IPS-18c (cell line): ENCODE measurements around the gene BICD1.
"Not testable (repeated sequence)": the region's sequence is repeated elsewhere in the genome, so short reads cannot be mapped to it uniquely, and the experiment has no call there.

ENCODE experiments used
- H3K4me3 ChIP-seq: 2 replicates; pipeline ENCODE4 v1.7.0; 2013; ENCODE audit warnings: low read depth, mild to moderate bottlenecking, low read length, moderate library complexity; ENCODE audit not compliant: insufficient read depth
- H3K9me3 ChIP-seq: one replicate; pipeline ENCODE4 v1.6.1; 2013; ENCODE audit warnings: mild to moderate bottlenecking, low read length, moderate library complexity; ENCODE audit not compliant: control insufficient read depth, insufficient read depth

BICD1 gene

DNA sequence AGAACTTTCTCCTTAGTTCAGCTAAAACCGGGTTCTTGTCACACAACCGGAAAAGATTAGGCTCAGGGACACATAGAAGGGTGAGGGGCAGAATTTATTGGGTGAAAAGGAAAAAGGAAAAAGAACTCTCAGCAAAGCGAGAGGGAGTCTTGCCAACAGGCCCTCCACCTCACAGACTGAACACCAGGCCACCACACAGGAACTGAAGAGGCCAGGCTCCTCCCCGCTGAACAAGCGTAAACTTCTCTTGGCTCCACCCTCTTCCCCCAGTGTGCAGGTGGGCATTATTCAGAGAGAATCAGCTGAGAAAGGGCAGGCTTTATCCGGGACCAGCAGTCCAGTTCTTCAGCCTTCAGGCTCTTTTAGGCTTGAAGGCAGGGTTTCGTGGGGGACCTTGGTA lies 167.1 kb downstream of the BICD1 start:
- no peak overlapping the region for H3K4me3 ChIP-seq
- no peaks in the 10 kb centered on the region for H3K9me3 ChIP-seq

DNA sequence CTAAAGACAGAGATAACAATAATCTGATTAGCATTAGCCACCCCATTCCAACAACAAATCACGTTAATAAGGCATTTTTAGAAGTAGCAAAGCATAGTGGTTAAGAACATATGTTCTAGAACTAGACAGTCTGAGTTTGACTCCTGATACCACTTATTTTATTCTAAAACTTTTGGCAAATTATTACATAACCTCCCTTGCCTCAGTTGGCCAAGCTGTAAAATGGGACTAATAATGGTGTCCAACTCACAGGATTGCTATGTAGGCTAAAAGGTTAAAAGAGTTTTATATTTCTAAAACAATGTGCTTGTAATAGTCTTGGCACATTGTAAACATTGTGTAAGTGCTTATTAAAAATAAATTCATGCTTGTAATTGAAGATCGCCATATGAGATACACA lies 168.0 kb downstream of the BICD1 start:
- no peaks in the 10 kb centered on the region for H3K9me3 ChIP-seq

DNA sequence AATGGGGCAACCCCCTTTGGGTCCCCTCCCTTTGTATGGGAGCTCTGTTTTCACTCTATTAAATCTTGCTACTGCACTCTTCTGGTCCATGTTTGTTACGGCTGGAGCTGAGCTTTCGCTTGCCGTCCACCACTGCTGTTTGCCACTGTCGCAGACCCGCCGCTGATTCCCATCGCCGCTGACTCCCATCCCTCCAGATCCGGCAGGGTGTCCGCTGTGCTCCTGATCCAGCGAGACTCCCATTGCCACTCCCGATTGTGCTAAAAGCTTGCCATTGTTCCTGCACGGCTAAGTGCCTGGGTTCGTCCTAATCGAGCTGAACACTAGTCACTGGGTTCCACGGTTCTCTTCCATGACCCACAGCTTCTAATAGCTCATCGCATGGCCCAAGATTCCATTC lies 168.9 kb downstream of the BICD1 start:
- H3K9me3 ChIP-seq, H3K4me3 ChIP-seq: not testable (repeated sequence)

More for the DNA sequence above, 168.0 kb downstream of the BICD1 start:
- no peak overlapping the region for H3K4me3 ChIP-seq

DNA sequence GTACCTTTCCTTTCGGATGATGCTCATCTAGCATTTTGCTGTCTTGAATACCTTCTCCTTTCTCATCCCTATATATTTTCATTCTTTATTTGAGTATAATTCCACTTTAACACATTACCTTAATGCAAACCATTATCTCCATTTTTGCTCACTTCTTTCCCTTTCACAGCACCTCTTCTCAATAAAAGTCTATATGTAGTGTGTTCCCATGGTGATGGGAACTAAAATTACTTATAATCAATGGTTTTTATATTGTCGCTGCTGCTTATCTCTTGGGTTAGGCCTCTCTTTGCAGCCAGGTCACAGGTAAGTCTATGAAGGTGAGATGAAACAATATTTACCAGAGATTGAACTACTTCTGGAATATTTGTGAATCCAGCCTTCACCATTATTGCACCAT lies 171.1 kb downstream of the BICD1 start:
- Histone ChIP-seq H3K4me3 (no peak overlapping the region), H3K9me3 (no peaks in the 10 kb centered on the region)

DNA sequence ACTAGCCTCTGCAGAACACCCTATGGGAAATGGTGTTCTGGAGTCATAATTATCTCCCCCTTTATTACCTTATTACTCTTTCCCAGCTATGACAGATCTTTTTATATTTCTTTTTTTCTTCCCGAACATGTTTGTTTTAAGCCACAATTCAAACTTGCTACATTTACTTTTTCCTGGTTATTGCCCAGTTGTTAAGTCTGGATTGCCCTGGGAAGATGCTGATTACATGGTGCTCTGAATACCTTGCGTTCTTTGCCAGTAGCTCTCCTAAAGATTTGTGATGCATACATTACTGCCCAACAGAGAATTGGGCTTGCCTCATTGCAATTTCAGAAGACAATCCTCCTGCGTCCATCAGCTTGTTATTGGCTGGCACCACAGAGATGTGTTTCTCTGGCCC lies 174.5 kb downstream of the BICD1 start:
- no peak overlapping the region for H3K4me3 ChIP-seq
- H3K9me3 ChIP-seq, result no peaks in the 10 kb centered on the region

DNA sequence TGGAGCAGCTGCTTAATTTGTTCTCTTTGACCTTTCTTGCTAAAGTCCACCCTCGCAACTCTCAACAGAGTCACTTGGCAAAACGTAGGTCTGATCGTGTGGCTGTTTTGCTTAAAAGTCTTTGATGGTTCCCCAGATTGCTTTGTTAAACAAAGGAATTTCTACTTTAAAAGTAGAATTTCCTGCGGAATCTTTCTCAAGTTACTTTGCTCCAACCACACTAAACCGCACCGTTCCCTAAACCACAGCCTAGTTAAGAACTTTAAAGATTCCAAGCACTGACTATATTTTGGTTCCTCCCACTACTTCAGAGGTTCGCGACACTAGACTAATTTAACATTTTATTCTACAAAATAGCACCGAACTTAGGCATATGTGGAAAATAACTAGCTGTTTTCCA lies 177.9 kb downstream of the BICD1 start:
- Histone ChIP-seq H3K4me3 (no peak overlapping the region), H3K9me3 (no peaks in the 10 kb centered on the region)

DNA sequence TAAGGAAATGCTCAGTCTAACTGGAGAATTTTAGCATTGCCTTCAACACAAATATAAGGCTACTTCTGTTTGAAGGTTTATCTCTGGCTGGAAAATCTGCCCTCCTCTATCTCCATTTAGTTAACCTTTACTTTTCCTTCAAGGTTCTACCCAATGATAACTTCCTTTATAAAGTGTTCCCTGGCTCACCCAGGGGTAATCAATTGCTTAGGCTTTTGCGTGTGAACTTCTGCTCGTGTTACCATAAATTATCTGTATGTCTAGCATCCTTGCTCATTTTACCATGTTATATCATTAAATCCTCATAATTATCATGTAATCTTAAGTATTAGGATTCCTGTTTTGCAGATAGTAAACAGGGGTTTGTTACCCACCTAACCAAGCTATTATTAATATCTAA lies 178.4 kb downstream of the BICD1 start:
- Histone ChIP-seq H3K4me3 (no peak overlapping the region), H3K9me3 (no peaks in the 10 kb centered on the region)

DNA sequence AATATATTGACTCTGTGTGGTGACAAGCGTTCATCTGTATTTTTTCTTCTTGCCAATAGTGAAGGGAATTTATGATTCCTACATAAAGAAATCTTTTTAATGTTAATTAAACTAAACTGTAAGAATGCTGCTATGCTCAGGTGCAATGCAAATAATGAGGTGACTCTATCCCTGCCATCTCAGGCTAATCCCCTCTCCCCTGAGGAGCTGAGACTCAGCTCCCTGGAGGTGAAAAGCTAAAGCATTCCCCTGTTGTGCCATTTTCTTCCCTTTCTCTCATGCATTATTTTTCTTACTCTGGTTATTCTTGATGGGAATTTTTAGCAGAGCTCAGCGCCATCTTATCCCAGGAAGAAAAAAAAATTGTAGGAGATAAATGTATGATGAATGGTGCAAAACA lies 178.8 kb downstream of the BICD1 start:
- no peaks in the 10 kb centered on the region for H3K9me3 ChIP-seq
- H3K4me3 ChIP-seq, result no peak overlapping the region

DNA sequence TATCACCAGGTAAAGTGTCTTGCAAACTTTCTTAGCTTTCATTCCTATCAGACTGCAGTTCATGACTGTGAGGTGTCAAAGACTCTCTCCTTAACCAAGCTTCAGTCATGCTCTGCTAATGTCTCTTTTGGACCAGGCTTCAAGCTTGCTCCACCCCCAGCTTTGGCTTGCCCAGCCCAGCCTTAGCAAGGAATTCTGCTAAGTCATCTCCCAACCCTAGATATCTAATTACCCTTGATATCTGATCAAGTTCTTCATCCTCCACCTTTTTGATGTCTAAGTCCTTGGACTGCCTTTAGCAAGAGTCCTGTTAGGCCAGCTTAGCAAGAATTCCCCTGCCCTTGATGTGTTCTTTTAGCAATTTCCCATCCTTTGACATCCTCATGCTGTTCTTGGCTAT lies 183.8 kb downstream of the BICD1 start:
- Histone ChIP-seq H3K9me3 (no peaks in the 10 kb centered on the region), H3K4me3 (no peak overlapping the region)

DNA sequence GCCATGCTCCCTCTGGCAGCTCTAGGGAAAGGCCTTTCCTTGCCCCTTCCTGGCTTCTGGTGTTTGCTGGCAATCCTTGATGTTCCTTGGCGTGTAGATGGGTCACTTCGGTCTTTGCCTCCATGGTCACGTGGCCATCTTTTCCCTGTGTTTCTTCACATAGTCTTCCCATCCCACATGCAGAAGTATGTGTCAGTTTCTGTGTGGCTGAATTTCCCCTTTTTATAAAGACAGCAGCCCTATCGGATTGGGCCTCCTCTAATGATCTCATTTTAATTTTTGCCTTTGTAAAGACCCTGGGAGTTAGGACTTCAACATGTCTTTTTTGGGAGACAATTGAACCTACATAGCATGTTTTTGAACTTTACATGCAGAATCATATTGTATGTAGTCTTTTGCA lies 185.5 kb downstream of the BICD1 start:
- Histone ChIP-seq H3K4me3 (no peak overlapping the region), H3K9me3 (no peaks in the 10 kb centered on the region)

DNA sequence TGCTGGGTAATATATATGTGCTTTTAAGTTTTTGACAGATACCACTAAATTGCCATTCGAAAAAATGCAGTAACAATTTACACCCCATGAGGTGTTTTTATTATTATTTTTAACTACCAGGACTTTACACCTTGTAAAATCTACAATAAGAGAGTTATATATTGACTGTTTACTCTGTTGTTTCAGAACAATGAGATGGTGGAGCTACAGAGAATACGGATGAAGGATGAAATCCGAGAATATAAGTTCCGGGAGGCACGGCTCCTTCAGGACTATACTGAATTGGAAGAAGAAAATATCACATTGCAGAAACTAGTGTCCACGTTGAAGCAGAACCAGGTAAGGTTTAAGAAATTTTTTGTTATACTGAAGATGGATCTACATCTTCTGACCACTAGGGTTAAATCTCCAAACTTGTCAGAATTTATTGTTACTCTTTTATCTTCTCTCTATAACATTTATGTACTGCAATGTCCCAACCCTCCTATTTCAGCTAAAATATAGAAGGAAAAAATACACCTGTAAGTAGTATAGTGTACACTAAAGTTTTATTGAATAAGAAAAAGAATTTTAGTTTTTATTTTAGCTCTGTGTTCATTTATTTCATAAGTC lies 187.3 kb downstream of the BICD1 start:
- H3K4me3 ChIP-seq, result no peak overlapping the region
- no peaks in the 10 kb centered on the region for H3K9me3 ChIP-seq

DNA sequence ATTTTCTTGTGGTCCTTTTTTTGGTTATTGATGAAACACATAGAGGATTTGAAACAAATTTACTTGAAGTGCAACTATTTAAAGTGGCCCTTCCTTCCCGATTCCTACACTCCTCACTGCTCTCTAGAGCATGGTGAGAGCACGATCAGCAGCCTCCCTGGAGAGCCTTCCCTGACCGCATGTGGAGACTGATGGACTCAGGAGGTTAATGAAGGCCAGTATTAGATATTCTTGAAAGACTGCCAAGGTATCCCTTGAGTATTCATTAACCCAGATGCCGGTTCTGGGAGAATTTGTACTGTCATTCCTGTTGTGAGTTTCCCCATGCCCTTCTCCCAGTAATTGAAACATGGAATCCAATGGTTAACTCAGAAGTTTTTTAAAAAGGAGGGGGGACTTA lies 189.9 kb downstream of the BICD1 start:
- no peak overlapping the region for H3K4me3 ChIP-seq
- H3K9me3 ChIP-seq, result no peaks in the 10 kb centered on the region

DNA sequence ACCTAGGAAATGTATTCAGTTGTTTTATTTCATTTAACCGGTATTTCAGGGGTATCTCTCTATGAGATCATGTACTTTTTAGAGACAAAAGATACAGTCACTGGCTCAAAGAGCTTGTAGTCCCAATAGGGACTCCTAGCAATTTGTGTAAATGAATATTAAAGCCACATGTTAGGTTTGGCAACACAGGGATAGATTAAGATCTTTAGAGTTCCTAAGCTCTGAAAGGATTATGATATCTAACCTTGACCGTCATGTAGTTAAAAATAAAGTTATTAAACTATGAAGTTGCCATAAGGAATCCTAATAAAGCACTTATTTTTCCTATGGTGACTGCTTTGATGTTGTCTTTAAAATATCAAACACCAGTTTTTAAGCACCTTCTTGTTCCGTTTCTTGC lies 192.3 kb downstream of the BICD1 start:
- Histone ChIP-seq H3K9me3 (no peaks in the 10 kb centered on the region), H3K4me3 (no peak overlapping the region)

DNA sequence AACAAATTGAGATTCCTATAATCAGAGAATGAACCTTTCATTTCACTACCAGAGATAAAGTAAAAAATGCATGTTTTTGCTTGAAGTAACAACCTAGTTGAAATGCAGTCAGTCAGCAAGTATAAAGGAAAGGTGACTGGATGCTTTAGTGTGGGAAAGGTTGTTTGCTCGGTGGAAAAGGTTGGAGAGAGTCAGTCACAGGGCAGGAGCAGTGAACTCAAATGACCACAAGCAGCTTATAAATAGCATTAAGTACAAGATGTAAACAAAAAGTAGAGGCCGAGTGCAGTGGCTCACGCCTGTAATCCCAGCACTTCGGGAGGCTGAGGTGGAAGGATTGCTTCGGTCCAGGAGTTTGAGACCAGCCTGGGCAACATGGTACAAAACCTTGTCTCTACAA lies 194.6 kb downstream of the BICD1 start:
- no peak overlapping the region for H3K4me3 ChIP-seq
- H3K9me3 ChIP-seq, result no peaks in the 10 kb centered on the region

DNA sequence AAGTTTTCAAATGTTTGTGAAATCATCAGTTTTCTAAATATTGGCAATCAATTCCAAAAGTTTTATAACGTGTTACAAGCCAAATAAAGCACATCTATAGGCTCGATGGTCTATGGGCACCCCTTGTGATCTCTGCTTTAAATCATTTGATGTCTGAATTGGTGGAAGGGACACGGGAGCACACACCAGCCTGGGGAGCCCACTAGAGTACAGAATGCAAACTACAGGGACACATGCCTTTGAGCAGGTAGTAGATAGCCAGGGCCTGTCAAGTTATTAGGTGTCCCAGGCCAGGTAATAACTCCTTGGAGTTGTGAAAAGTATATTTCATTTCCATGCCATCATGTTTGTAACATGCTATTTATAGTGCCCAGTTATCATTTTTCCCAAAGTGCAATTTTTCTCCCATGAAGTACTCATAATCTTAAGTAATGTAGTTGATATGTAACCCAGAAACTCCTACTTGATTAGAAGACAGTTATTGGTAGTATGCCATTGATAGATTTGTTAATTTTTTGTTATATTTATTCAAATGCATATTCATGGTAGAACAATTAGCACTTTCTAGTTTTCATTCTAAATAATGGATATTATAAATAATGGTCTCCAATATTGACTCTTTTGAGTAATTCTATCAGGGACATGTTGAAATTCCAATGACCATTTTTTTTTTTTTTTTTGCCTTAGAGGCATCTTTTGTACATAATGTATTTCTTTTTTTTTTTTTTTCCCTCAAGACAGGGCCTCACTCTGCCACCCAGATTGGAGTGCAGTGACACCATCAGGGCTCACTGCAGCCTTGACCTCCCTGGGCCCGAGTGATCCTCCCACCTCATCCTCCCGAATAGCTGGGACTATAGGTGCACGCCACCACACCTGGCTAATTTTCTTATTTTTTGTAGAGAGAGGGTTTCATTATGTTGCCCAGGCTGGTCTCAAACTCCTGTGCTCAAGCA lies 195.8 kb downstream of the BICD1 start:
- Histone ChIP-seq H3K9me3 (no peaks in the 10 kb centered on the region), H3K4me3 (no peak overlapping the region)

DNA sequence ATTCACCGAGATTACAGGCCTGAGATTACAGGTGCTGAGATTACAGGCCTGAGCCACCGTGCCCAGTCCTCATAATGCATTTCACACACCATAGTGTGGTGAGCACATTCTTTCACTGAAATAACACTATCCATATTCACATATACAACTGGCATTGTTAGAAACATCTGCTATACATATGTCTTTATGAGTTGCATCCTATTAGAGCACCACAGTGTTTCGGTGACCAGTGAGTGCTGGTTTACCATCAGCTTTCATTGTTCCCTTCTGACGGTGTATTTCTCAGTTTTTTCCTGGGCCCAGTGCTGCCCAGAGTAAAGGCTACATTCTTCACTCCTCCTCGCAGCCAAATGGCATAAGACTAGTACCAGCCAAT lies 196.5 kb downstream of the BICD1 start:
- no peak overlapping the region; the same call in 1 of the 2 replicates for H3K4me3 ChIP-seq
- no peaks in the 10 kb centered on the region for H3K9me3 ChIP-seq

DNA sequence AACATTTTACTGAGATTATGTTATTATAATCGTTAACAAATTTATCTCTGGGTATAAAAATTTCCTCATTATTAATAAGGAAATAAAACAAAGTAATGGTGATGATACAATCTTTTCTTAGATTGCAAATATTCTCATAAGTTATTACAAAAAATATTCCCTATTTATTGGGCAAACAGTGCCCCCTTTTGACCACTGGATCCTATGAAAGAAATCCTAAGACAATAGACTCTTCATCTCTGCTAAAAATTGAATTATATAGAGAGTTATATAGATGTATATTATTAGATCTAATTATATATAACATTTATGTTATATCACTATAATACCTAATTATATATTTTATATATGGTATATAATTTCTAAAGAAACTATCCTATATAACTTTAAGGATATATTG lies 198.5 kb downstream of the BICD1 start:
- no peaks in the 10 kb centered on the region for H3K9me3 ChIP-seq
- no peak overlapping the region for H3K4me3 ChIP-seq

DNA sequence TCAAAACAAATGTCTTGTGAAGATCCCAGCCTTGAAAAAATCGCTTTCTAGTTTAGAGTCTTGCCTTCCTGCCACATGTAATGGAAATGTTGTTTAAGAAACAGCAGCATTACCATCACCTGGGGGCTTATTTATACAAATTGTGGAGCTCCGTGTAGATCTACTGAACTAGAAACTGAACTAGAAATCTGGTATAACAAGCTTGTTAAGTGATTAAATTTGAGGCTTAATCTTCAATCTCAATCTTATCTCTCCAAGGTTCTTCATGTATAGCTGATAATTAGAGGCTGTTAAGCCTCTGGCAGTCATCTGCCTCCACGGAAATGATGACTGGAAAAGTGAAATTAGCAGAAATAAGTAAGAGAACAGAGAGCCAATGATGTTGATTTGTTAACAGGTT lies 200.7 kb downstream of the BICD1 start:
- no peaks in the 10 kb centered on the region for H3K9me3 ChIP-seq
- H3K4me3 ChIP-seq, result no peak overlapping the region
